ENCODE results near the gene ALPL. TPM values are rescaled to one million over a fixed set of nuclear protein-coding genes. Genes with fewer than 3 reads are reported as not detected.
A peak's percentile ranks its signal among the peaks of the same experiment; 100 is the strongest.
"Not testable (repeated sequence)": the region's sequence is repeated elsewhere in the genome, so short reads cannot be mapped to it uniquely, and the experiment has no call there.

Gene ALPL
- 1.2 TPM for total RNA-seq
- polyA plus RNA-seq (ENCODE audit: insufficient read depth in 1 of 8, insufficient read length in 8 of 8, low replicate concordance in 1 of 8) = 1 to 10 TPM; 2.8 to 4.7 (median 3.5) TPM
- long read RNA-seq, donor 1 = 0 reads
- long read RNA-seq, donor 2 = 0 reads
- long read RNA-seq, donor 3, partial matches to known transcripts = 0 of 3 reads
- long read RNA-seq, donor 3, other reads (novel, unspliced or antisense) = 0 of 3 reads
- long read RNA-seq, donor 4, partial matches to known transcripts = 0 of 1 reads
- long read RNA-seq, donor 4, other reads (novel, unspliced or antisense) = 0 of 1 reads
- long read RNA-seq, donor 5, partial matches to known transcripts = 0 of 2 reads
- long read RNA-seq, donor 5, other reads (novel, unspliced or antisense) = 0 of 2 reads
- long read RNA-seq, donor 6, partial matches to known transcripts = 0 of 1 reads
- long read RNA-seq, donor 6, other reads (novel, unspliced or antisense) = 0 of 1 reads
- long read RNA-seq, donor 7 = 0 reads
- long read RNA-seq, donor 8, partial matches to known transcripts = 0 of 1 reads
- long read RNA-seq, donor 8, other reads (novel, unspliced or antisense) = 0 of 1 reads
- long read RNA-seq, donor 9 = 0 reads
- long read RNA-seq, donor 10, partial matches to known transcripts = 0 of 1 reads
- long read RNA-seq, donor 10, other reads (novel, unspliced or antisense) = 0 of 1 reads
- long read RNA-seq, donor 11 = 0 reads

- Histone ChIP-seq H3K27ac (ENCODE audit: low read length) (no peak within 1 kb of the TSS), H3K36me3 (ENCODE audit: control insufficient read depth, insufficient read depth, low read length) (no peaks in the 10 kb centered on the region), H3K4me3 (ENCODE audit: low read length) (no peak within 1 kb of the TSS), H3K4me1 (ENCODE audit: control insufficient read depth, insufficient read depth, low read length) (peaks cover 11% of the 10 kb centered on the region), H3K9me3 (replicated peaks; ENCODE audit: control insufficient read depth, low read depth, low read length) (no peaks in the 10 kb centered on the region), H3K27me3 (ENCODE audit: control insufficient read depth, insufficient read depth, low read length) (peaks cover 70% of the 10 kb centered on the region)
- no peak for DNase-seq
- WGBS (ENCODE audit: insufficient coverage) = under 1% methylated on average over 64 of the region's 67 CpGs
Observed at GRCh38 chr1:21509351-21510112, at the start of gene ALPL. Gene ALPL (plus strand): TSS chr1:21509423. CDS start chr1:21554082, 44,659 bp downstream.

- H3K27me3 ChIP-seq (ENCODE audit: control insufficient read depth, insufficient read depth, low read length); H3K27ac ChIP-seq (ENCODE audit: low read length); H3K4me3 ChIP-seq (ENCODE audit: low read length); H3K4me1 ChIP-seq (ENCODE audit: control insufficient read depth, insufficient read depth, low read length); H3K9me3 ChIP-seq (replicated peaks; ENCODE audit: control insufficient read depth, low read depth, low read length); H3K36me3 ChIP-seq (ENCODE audit: control insufficient read depth, insufficient read depth, low read length); DNase-seq: not testable (repeated sequence)
Observed at GRCh38 chr1:21465127-21465526, 44.1 kb upstream of the ALPL start.

- H3K9me3 ChIP-seq (replicated peaks; ENCODE audit: control insufficient read depth, low read depth, low read length); DNase-seq; H3K27ac ChIP-seq (ENCODE audit: low read length); H3K36me3 ChIP-seq (ENCODE audit: control insufficient read depth, insufficient read depth, low read length); H3K27me3 ChIP-seq (ENCODE audit: control insufficient read depth, insufficient read depth, low read length); H3K4me3 ChIP-seq (ENCODE audit: low read length): not testable (repeated sequence)
- WGBS (ENCODE audit: insufficient coverage) = 69% methylated on average over 3 of the region's 4 CpGs
- H3K4me1 ChIP-seq (ENCODE audit: control insufficient read depth, insufficient read depth, low read length) = peaks cover 12% of the 10 kb centered on the region
Observed at GRCh38 chr1:21467946-21468345, 41.3 kb upstream of the ALPL start.

GRCh38 chr1:21468599-21468998 is 40.6 kb upstream of the ALPL start:
- no peak for DNase-seq
- WGBS (ENCODE audit: insufficient coverage) = 29% methylated on average over 6 of the region's 10 CpGs
- Histone ChIP-seq H3K27me3 (ENCODE audit: control insufficient read depth, insufficient read depth, low read length) (no peaks in the 10 kb centered on the region), H3K4me1 (ENCODE audit: control insufficient read depth, insufficient read depth, low read length) (peaks cover 16% of the 10 kb centered on the region), H3K4me3 (ENCODE audit: low read length) (no peak overlapping the region), H3K9me3 (replicated peaks; ENCODE audit: control insufficient read depth, low read depth, low read length) (no peaks in the 10 kb centered on the region), H3K27ac (ENCODE audit: low read length) (no peak overlapping the region), H3K36me3 (ENCODE audit: control insufficient read depth, insufficient read depth, low read length) (peaks cover 4% of the 10 kb centered on the region)

GRCh38 chr1:21469581-21469980 is 39.6 kb upstream of the ALPL start:
- 92% methylated on average over 7 of the region's 9 CpGs for WGBS (ENCODE audit: insufficient coverage)
- Histone ChIP-seq H3K27ac (ENCODE audit: low read length) (no peak overlapping the region), H3K4me1 (ENCODE audit: control insufficient read depth, insufficient read depth, low read length) (peaks cover 16% of the 10 kb centered on the region), H3K4me3 (ENCODE audit: low read length) (no peak overlapping the region), H3K9me3 (replicated peaks; ENCODE audit: control insufficient read depth, low read depth, low read length) (no peaks in the 10 kb centered on the region), H3K27me3 (ENCODE audit: control insufficient read depth, insufficient read depth, low read length) (no peaks in the 10 kb centered on the region), H3K36me3 (ENCODE audit: control insufficient read depth, insufficient read depth, low read length) (peaks cover 6% of the 10 kb centered on the region)
- DNase-seq = no peak

GRCh38 chr1:21472861-21473260 is 36.4 kb upstream of the ALPL start:
- Histone ChIP-seq H3K4me3 (ENCODE audit: low read length) (no peak overlapping the region), H3K27me3 (ENCODE audit: control insufficient read depth, insufficient read depth, low read length) (no peaks in the 10 kb centered on the region), H3K27ac (ENCODE audit: low read length) (no peak overlapping the region), H3K9me3 (replicated peaks; ENCODE audit: control insufficient read depth, low read depth, low read length) (no peaks in the 10 kb centered on the region), H3K4me1 (ENCODE audit: control insufficient read depth, insufficient read depth, low read length) (peaks cover 16% of the 10 kb centered on the region), H3K36me3 (ENCODE audit: control insufficient read depth, insufficient read depth, low read length) (peaks cover 6% of the 10 kb centered on the region)
- DNase-seq = peak; percentile 48
- WGBS (ENCODE audit: insufficient coverage) = 94% methylated on average over 4 of the region's 5 CpGs

- DNase-seq = no peak
- Histone ChIP-seq H3K27me3 (ENCODE audit: control insufficient read depth, insufficient read depth, low read length) (no peaks in the 10 kb centered on the region), H3K4me1 (ENCODE audit: control insufficient read depth, insufficient read depth, low read length) (no peaks in the 10 kb centered on the region), H3K27ac (ENCODE audit: low read length) (no peak overlapping the region), H3K9me3 (replicated peaks; ENCODE audit: control insufficient read depth, low read depth, low read length) (no peaks in the 10 kb centered on the region), H3K36me3 (ENCODE audit: control insufficient read depth, insufficient read depth, low read length) (peaks cover 9% of the 10 kb centered on the region), H3K4me3 (ENCODE audit: low read length) (no peak overlapping the region)
- 94% methylated on average over 6 of the region's 6 CpGs for WGBS (ENCODE audit: insufficient coverage)
Observed at GRCh38 chr1:21478356-21478755, 30.9 kb upstream of the ALPL start.

GRCh38 chr1:21483881-21484280 is 25.3 kb upstream of the ALPL start:
- H3K4me3 ChIP-seq (ENCODE audit: low read length); H3K9me3 ChIP-seq (replicated peaks; ENCODE audit: control insufficient read depth, low read depth, low read length); H3K4me1 ChIP-seq (ENCODE audit: control insufficient read depth, insufficient read depth, low read length); H3K27ac ChIP-seq (ENCODE audit: low read length); DNase-seq; H3K27me3 ChIP-seq (ENCODE audit: control insufficient read depth, insufficient read depth, low read length); H3K36me3 ChIP-seq (ENCODE audit: control insufficient read depth, insufficient read depth, low read length): not testable (repeated sequence)
- WGBS (ENCODE audit: insufficient coverage) = no CpG with 5 or more reads among the region's 4 CpGs

- no peaks in the 10 kb centered on the region for H3K9me3 ChIP-seq (replicated peaks; ENCODE audit: control insufficient read depth, low read depth, low read length)
- H3K27ac ChIP-seq (ENCODE audit: low read length) = no peak overlapping the region
- 81% methylated on average over 11 of the region's 11 CpGs for WGBS (ENCODE audit: insufficient coverage)
- peaks cover 14% of the 10 kb centered on the region for H3K27me3 ChIP-seq (ENCODE audit: control insufficient read depth, insufficient read depth, low read length)
- no peaks in the 10 kb centered on the region for H3K36me3 ChIP-seq (ENCODE audit: control insufficient read depth, insufficient read depth, low read length)
- no peak for DNase-seq
- H3K4me3 ChIP-seq (ENCODE audit: low read length) = no peak overlapping the region
- H3K4me1 ChIP-seq (ENCODE audit: control insufficient read depth, insufficient read depth, low read length) = peaks cover 6% of the 10 kb centered on the region
Observed at GRCh38 chr1:21489146-21489545, 20.1 kb upstream of the ALPL start.
